Measurements from ENCODE around the gene BARX2.

DNA sequence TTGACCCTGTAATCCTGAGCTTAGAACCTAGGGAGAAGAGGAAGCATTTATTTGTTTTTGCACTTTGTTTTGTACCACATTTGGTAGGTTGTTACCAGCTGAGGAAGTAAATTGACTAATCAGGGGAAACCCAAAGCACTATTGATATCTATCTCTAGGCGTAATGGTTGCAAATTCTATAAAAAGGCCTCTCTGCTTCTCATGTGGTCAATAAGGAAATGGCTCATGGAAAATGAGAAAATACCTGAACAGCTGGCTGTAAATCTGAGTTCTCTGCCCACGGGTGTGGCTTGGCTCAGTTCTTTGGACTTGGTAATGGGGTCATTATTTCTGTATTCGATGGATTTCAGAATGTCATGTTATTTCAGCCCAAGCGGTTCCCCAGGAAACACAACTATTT, 42.4 kb downstream of the BARX2 start:
- TF ChIP-seq CTCF (IDR thresholded peaks at IDR 0.05; ENCODE audit: poor library complexity, severe bottlenecking) = no peak
- no peak for TF ChIP-seq POLR2AphosphoS5 (IDR thresholded peaks at IDR 0.05)
- no peak for TF ChIP-seq EP300 (conservative IDR thresholded peaks at IDR 0.05; ENCODE audit: poor library complexity, severe bottlenecking)
- TF ChIP-seq SMC3 (conservative IDR thresholded peaks at IDR 0.05; ENCODE audit: poor library complexity) = no peak
- TF ChIP-seq RAD21 (conservative IDR thresholded peaks at IDR 0.05) = no peak
- TF ChIP-seq EZH2 (IDR thresholded peaks at IDR 0.05; ENCODE audit: borderline replicate concordance, insufficient read depth, low read length, poor library complexity, severe bottlenecking) = no peak

Measured in neural cell (in vitro differentiated cells).